Measurements from ENCODE around the gene RAB31. TPM values are rescaled to one million over a fixed set of nuclear protein-coding genes. Genes with fewer than 3 reads are reported as not detected.

Gene RAB31
- total RNA-seq, 4 donors from 2014 or later = 3.2 to 7.1 (median 4.4) TPM

DNA sequence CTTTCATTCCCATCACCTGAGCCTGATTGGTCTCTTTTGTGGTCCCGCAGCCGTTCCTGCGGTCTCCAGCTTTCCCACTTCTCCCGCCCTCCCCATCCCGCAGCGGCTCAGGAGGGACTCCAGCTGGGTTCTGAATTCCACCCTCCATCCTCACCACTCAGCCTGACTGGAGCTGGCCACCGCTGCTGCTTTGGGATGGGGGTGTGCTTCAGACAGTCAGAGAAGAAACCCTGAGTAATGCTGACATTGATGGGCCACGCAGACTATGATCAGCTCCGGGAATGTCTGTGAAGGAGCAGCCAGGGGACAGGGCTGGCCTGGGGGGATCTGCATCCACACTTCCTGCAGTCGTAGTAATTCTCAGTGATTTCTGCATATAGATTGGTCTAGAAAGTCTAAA, 131.8 kb downstream of the RAB31 start:
- no peak for ATAC-seq

DNA sequence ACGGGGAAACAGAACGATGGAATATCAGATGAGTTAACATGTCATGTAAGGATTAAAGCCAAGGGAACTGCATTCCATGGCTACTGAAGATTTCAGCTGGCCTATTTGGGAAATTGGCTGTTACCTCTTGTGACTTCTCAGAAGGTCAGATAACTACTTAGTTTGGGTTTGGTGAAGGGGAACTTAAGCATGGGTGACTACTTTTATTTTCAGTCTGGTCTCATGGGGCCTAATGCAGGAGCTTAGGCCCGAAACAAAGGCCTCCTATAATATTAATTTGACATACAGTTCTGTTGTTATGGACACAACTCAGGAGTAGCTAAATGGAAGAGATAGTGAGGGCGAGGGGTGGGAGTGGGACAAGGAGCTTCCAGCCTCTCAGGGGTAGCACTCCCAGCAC, 133.7 kb downstream of the RAB31 start:
- no peaks in the 10 kb centered on the region for H3K36me3 ChIP-seq
- DNase-seq (no peak), ATAC-seq (no peak)
- H3K27ac ChIP-seq = peak overlapping the region; percentile 29 to 55 (median 46)
- in situ Hi-C loops (cut with MboI; ENCODE audit: low sequenced_read_pairs in 4 of 4) (no loop called here), intact Hi-C loops (cut with DNase I; ENCODE audit: low total_unique reads) (no loop called here)
- H3K4me1 ChIP-seq = peaks cover 22 to 43% of the 10 kb centered on the region in 2 donors
- no peak for TF ChIP-seq POLR2A (IDR thresholded peaks at IDR 0.05)
- TF ChIP-seq, protein P1, sequence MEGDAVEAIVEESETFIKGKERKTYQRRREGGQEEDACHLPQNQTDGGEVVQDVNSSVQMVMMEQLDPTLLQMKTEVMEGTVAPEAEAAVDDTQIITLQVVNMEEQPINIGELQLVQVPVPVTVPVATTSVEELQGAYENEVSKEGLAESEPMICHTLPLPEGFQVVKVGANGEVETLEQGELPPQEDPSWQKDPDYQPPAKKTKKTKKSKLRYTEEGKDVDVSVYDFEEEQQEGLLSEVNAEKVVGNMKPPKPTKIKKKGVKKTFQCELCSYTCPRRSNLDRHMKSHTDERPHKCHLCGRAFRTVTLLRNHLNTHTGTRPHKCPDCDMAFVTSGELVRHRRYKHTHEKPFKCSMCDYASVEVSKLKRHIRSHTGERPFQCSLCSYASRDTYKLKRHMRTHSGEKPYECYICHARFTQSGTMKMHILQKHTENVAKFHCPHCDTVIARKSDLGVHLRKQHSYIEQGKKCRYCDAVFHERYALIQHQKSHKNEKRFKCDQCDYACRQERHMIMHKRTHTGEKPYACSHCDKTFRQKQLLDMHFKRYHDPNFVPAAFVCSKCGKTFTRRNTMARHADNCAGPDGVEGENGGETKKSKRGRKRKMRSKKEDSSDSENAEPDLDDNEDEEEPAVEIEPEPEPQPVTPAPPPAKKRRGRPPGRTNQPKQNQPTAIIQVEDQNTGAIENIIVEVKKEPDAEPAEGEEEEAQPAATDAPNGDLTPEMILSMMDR (IDR thresholded peaks at IDR 0.05 in 4 of 5, conservative IDR thresholded peaks at IDR 0.05 in 1 of 5) = no peak
- H3K4me3 ChIP-seq = no peak overlapping the region
- no peaks in the 10 kb centered on the region for H3K9me3 ChIP-seq
- H3K27me3 ChIP-seq = no peaks in the 10 kb centered on the region

More for the DNA sequence above, 131.8 kb downstream of the RAB31 start:
- TF ChIP-seq, protein P1 (IDR thresholded peaks at IDR 0.05 in 4 of 5, conservative IDR thresholded peaks at IDR 0.05 in 1 of 5) = no peak
- TF ChIP-seq POLR2A (IDR thresholded peaks at IDR 0.05) = no peak
- intact Hi-C loops (cut with DNase I; ENCODE audit: low total_unique reads) (no loop called here), in situ Hi-C loops (cut with MboI; ENCODE audit: low sequenced_read_pairs in 4 of 4) (no loop called here)
- Histone ChIP-seq H3K27ac (no peak overlapping the region), H3K36me3 (no peaks in the 10 kb centered on the region), H3K4me3 (no peak overlapping the region), H3K27me3 (no peaks in the 10 kb centered on the region), H3K4me1 (peaks cover 32 to 51% of the 10 kb centered on the region in 2 donors), H3K9me3 (no peaks in the 10 kb centered on the region)
- no peak for DNase-seq

DNA sequence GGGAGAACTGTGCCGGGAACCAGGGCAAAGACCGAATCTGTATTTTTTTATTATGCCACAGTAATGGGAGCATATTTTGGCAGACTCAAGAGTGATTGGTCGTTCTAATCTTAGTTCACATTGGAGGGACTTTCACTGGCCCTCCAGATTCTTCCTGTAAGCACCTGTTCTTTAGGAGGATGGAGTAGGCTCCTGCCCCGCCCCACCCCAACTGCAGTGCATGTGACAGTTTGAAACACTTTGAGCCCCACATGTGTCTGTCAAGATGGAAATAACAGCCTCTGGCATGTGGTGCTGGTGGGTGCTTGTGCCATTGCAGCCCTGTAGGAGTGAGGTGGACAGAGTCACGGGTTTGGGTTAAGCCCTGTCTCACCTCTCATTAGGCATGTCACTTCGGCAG, 134.3 kb downstream of the RAB31 start:
- H3K27ac ChIP-seq = peak overlapping the region in 2 of 4 donors; percentile 42 to 55
- intact Hi-C loops (cut with DNase I; ENCODE audit: low total_unique reads) (no loop called here), in situ Hi-C loops (cut with MboI; ENCODE audit: low sequenced_read_pairs in 4 of 4) (no loop called here)
- ATAC-seq = no peak
- H3K9me3 ChIP-seq = no peaks in the 10 kb centered on the region
- H3K4me1 ChIP-seq = peaks cover 27 to 41% of the 10 kb centered on the region in 2 donors
- TF ChIP-seq, protein P1 (IDR thresholded peaks at IDR 0.05 in 4 of 5, conservative IDR thresholded peaks at IDR 0.05 in 1 of 5) = no peak
- H3K4me3 ChIP-seq = no peak overlapping the region
- H3K27me3 ChIP-seq = no peaks in the 10 kb centered on the region
- no peaks in the 10 kb centered on the region for H3K36me3 ChIP-seq
- DNase-seq = no peak

DNA sequence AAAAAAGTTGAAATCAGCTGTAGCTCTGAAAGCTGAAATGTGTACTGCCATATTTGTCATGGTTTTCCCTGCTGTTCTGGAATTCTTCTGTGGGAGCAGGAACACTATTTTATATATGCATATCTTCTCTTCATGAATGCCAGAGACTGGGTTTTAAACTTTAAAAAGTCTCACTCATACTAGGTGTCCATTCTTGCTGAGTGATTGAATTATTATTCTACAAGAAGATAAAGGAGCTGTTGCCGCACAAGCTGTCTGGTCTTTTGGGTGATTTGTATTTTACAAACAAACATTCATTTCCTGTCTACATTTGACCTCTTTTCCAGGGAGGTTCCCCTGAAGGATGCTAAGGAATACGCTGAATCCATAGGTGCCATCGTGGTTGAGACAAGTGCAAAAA, 137.2 kb downstream of the RAB31 start:
- intact Hi-C loops (cut with DNase I; ENCODE audit: low total_unique reads) = no loop called here
- peaks cover 41 to 51% of the 10 kb centered on the region in 2 donors for H3K4me1 ChIP-seq
- no peaks in the 10 kb centered on the region for H3K9me3 ChIP-seq
- H3K4me3 ChIP-seq = no peak overlapping the region
- TF ChIP-seq POLR2A (IDR thresholded peaks at IDR 0.05) = no peak
- TF ChIP-seq, protein P1 (IDR thresholded peaks at IDR 0.05 in 4 of 5, conservative IDR thresholded peaks at IDR 0.05 in 1 of 5) = no peak
- no peaks in the 10 kb centered on the region for H3K36me3 ChIP-seq
- in situ Hi-C loops (cut with MboI; ENCODE audit: low sequenced_read_pairs in 4 of 4) = no loop called here
- DNase-seq (no peak), ATAC-seq (no peak)
- H3K27ac ChIP-seq = no peak overlapping the region
- H3K27me3 ChIP-seq = no peaks in the 10 kb centered on the region

Measured in gastrocnemius medialis (tissue), 4 donors.